Anterior cingulate cortex (tissue), 58 donors: Measurements from ENCODE around the gene USP24.
"Not testable (repeated sequence)": the region's sequence is repeated elsewhere in the genome, so short reads cannot be mapped to it uniquely, and the experiment has no call there.

ENCODE experiments used
- DNase-seq, 58 donors: peaks; one replicate each; lab custom pipeline; 2025; lab: John Stamatoyannopoulos, UW

Gene USP24

GRCh38 chr1:55129194-55129728, 85.9 kb downstream of the USP24 start:
- peak in 8 of 58 donors; percentile 2 to 31 (median 6) for DNase-seq

GRCh38 chr1:55128418-55128995, 86.7 kb downstream of the USP24 start:
- no peak for DNase-seq

GRCh38 chr1:55127827-55128343, 87.3 kb downstream of the USP24 start:
- DNase-seq = no peak

- no peak for DNase-seq
Measured at GRCh38 chr1:55124470-55124869, 90.7 kb downstream of the USP24 start.

GRCh38 chr1:55120538-55120937, 94.6 kb downstream of the USP24 start:
- no peak for DNase-seq

- no peak for DNase-seq
Measured at GRCh38 chr1:55118651-55119329, 96.4 kb downstream of the USP24 start.

GRCh38 chr1:55117941-55118340, 97.2 kb downstream of the USP24 start:
- DNase-seq = no peak

- not testable (repeated sequence) for DNase-seq
Measured at GRCh38 chr1:55109005-55109404, 106.2 kb downstream of the USP24 start.

- no peak for DNase-seq
Measured at GRCh38 chr1:55107101-55107500, 108.1 kb downstream of the USP24 start.

GRCh38 chr1:55103891-55104290, 111.3 kb downstream of the USP24 start:
- DNase-seq = no peak

- DNase-seq = no peak
Measured at GRCh38 chr1:55095095-55095494, 120.1 kb downstream of the USP24 start.

- no peak for DNase-seq
Measured at GRCh38 chr1:55092475-55092874, 122.7 kb downstream of the USP24 start.

GRCh38 chr1:55089683-55090082, 125.5 kb downstream of the USP24 start:
- no peak for DNase-seq

GRCh38 chr1:55088413-55088812, 126.8 kb downstream of the USP24 start:
- DNase-seq = no peak

- DNase-seq = no peak
Measured at GRCh38 chr1:55087439-55087838, 127.7 kb downstream of the USP24 start.

GRCh38 chr1:55084257-55084656, 130.9 kb downstream of the USP24 start:
- no peak for DNase-seq

- DNase-seq = no peak
Measured at GRCh38 chr1:55081905-55082296, 133.3 kb downstream of the USP24 start.

GRCh38 chr1:55081188-55081904, 133.8 kb downstream of the USP24 start:
- DNase-seq = no peak

GRCh38 chr1:55079651-55080050, 135.5 kb downstream of the USP24 start:
- DNase-seq = no peak

- peak in 5 of 58 donors; percentile 10 to 40 (median 11) for DNase-seq
Measured at GRCh38 chr1:55078470-55078869, 136.7 kb downstream of the USP24 start.

- no peak for DNase-seq
Measured at GRCh38 chr1:55076356-55076755, 138.8 kb downstream of the USP24 start.
